Activated T-cell treated with anti-CD3 and anti-CD28 coated beads for 4 hours (primary cell): ENCODE results near the gene TMEM176A.
A peak's percentile ranks its signal among the peaks of the same experiment; 100 is the strongest.
"Not testable (repeated sequence)": the region's sequence is repeated elsewhere in the genome, so short reads cannot be mapped to it uniquely, and the experiment has no call there.

Source experiments
- DNase-seq: peaks from one replicate; pipeline ENCODE4 v3.0.0-alpha.2; 2020

Gene TMEM176A

GRCh38 chr7:150800581-150801241 lies at the start of gene TMEM176A:
TMEM176A (plus strand) TSS chr7:150800769; CDS start chr7:150801551, 782 bp downstream.
- DNase-seq: no peak

- no peak for DNase-seq
Observed at GRCh38 chr7:150751702-150752101, 48.9 kb upstream of the TMEM176A start.

GRCh38 chr7:150753239-150753638 lies 47.3 kb upstream of the TMEM176A start:
- no peak for DNase-seq

GRCh38 chr7:150753826-150754603 lies 46.6 kb upstream of the TMEM176A start:
- DNase-seq: no peak

GRCh38 chr7:150754951-150755350 lies 45.6 kb upstream of the TMEM176A start:
- no peak for DNase-seq

GRCh38 chr7:150755473-150756099 lies 45.0 kb upstream of the TMEM176A start:
- peak; percentile 53 for DNase-seq

GRCh38 chr7:150756166-150756565 lies 44.4 kb upstream of the TMEM176A start:
- DNase-seq: no peak

GRCh38 chr7:150756858-150757257 lies 43.7 kb upstream of the TMEM176A start:
- DNase-seq: no peak

GRCh38 chr7:150759479-150759878 lies 41.1 kb upstream of the TMEM176A start:
- DNase-seq: no peak

GRCh38 chr7:150766334-150766709 lies 34.2 kb upstream of the TMEM176A start:
- DNase-seq: no peak

GRCh38 chr7:150769768-150770167 lies 30.8 kb upstream of the TMEM176A start:
- no peak for DNase-seq

- not testable (repeated sequence) for DNase-seq
Observed at GRCh38 chr7:150774131-150774530, 26.4 kb upstream of the TMEM176A start.

GRCh38 chr7:150778014-150778737 lies 22.4 kb upstream of the TMEM176A start:
- no peak for DNase-seq

GRCh38 chr7:150778738-150779301 lies 21.7 kb upstream of the TMEM176A start:
- peak; percentile 67 for DNase-seq

- no peak for DNase-seq
Observed at GRCh38 chr7:150780292-150780691, 20.3 kb upstream of the TMEM176A start.

GRCh38 chr7:150781103-150781502 lies 19.5 kb upstream of the TMEM176A start:
- DNase-seq: no peak

- no peak for DNase-seq
Observed at GRCh38 chr7:150781961-150782360, 18.6 kb upstream of the TMEM176A start.

GRCh38 chr7:150784120-150784736 lies 16.3 kb upstream of the TMEM176A start:
- DNase-seq: no peak

- DNase-seq: no peak
Observed at GRCh38 chr7:150784954-150785353, 15.6 kb upstream of the TMEM176A start.

- no peak for DNase-seq
Observed at GRCh38 chr7:150787321-150788281, 13.0 kb upstream of the TMEM176A start.
